DMS 273 (cell line): ENCODE measurements around the gene DNAH17.

Source experiments
- DNase-seq: peaks from one replicate; lab custom pipeline; 2025; ENCODE audit not compliant: unreplicated experiment; lab: John Stamatoyannopoulos, UW

The DNAH17 gene

GRCh38 chr17:78460951-78461798 lies 116.0 kb downstream of the DNAH17 start:
- DNase-seq = no peak

GRCh38 chr17:78460176-78460675 lies 117.0 kb downstream of the DNAH17 start:
- DNase-seq = no peak

GRCh38 chr17:78459696-78460095 lies 117.5 kb downstream of the DNAH17 start:
- DNase-seq = no peak

- DNase-seq = peak; percentile 96
Observed at GRCh38 chr17:78458736-78459335, 118.4 kb downstream of the DNAH17 start.

- no peak for DNase-seq
Observed at GRCh38 chr17:78458091-78458490, 119.1 kb downstream of the DNAH17 start.

GRCh38 chr17:78454346-78454745 lies 122.8 kb downstream of the DNAH17 start:
- DNase-seq = no peak

- no peak for DNase-seq
Observed at GRCh38 chr17:78451753-78452152, 125.4 kb downstream of the DNAH17 start.

- peak; percentile 57 for DNase-seq
Observed at GRCh38 chr17:78450696-78451345, 126.4 kb downstream of the DNAH17 start.

- DNase-seq = peak; percentile 41
Observed at GRCh38 chr17:78449983-78450595, 127.1 kb downstream of the DNAH17 start.

GRCh38 chr17:78448356-78448993 lies 128.7 kb downstream of the DNAH17 start:
- DNase-seq = peak; percentile 40

GRCh38 chr17:78446833-78447232 lies 130.4 kb downstream of the DNAH17 start:
- no peak for DNase-seq

- DNase-seq = no peak
Observed at GRCh38 chr17:78444392-78444791, 132.8 kb downstream of the DNAH17 start.

GRCh38 chr17:78442648-78443218 lies 134.5 kb downstream of the DNAH17 start:
- no peak for DNase-seq

- DNase-seq = no peak
Observed at GRCh38 chr17:78441271-78441971, 135.8 kb downstream of the DNAH17 start.

GRCh38 chr17:78438694-78439325 lies 138.4 kb downstream of the DNAH17 start:
- no peak for DNase-seq

GRCh38 chr17:78438271-78438691 lies 138.9 kb downstream of the DNAH17 start:
- no peak for DNase-seq

GRCh38 chr17:78437508-78438169 lies 139.6 kb downstream of the DNAH17 start:
- no peak for DNase-seq

GRCh38 chr17:78435330-78436005 lies 141.7 kb downstream of the DNAH17 start:
- DNase-seq = no peak
